GM10248 (cell line): Measurements from ENCODE around the gene AFAP1.

Source experiments
- CTCF ChIA-PET: fragments of 300-600 bp; sonication (Branson Sonifier 250); formaldehyde crosslinking; extraction: SDS; loops from one replicate; lab custom pipeline; 2021; ENCODE audit warnings: antibody characterized with exemption; lab: Yijun Ruan, JAX
- POLR2A ChIA-PET: fragments of 350-650 bp; sonication (Branson Sonifier 250); formaldehyde crosslinking; extraction: SDS; loops from one replicate; lab custom pipeline; 2020; ENCODE audit warnings: antibody characterized with exemption; lab: Yijun Ruan, JAX
- DNase-seq: peaks from one replicate; pipeline ENCODE4 v3.0.0; 2012; ENCODE audit errors: extremely low spot score
- CTCF ChIP-seq: IDR thresholded peaks from 2 replicates; pipeline ENCODE4 v1.5.1; 2012; ENCODE audit warnings: mild to moderate bottlenecking, low read depth; ENCODE audit errors: extremely low read depth, missing control alignments, control extremely low read depth

Gene AFAP1

DNA sequence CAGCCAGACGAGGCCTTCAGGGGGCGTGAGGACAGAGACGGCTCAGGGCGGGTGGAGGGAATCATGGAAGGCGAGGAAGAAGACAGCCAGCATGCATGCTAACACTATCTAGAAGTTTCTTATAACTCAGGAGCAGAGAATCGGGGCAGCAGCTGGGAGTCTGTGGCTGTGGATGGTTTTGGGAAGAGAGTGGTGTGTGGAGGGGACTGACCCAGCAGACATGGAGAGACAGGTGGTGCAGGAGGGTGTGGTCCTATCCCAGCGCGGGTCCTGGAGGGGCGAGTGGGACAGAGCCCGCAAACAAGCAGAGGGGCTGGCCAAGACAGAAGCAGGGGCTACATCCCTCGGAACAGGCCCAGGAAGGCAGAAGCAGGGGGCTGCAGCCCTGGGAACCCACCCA, 192.1 kb downstream of the AFAP1 start:
- CTCF ChIA-PET, result no interaction called here
- POLR2A ChIA-PET, result no interaction called here
- TF ChIP-seq CTCF, result no peak
- no peak for DNase-seq

DNA sequence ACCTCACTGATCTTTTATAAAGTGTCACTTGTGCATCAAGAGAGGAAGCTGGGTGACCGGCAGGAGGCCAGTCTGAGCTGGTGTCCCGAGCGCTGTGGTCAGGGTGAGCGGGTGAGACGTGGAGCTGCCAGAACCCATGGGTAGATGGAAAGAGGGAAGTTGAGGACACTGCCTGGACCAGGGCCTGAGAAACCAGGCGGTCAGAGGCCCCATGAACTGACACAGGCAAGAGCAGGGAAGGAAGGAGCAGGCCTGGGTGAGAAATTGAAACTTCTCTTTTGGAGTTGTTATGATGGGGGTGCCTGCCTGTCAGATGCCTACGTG, 192.6 kb downstream of the AFAP1 start:
- no peak for TF ChIP-seq CTCF
- no peak for DNase-seq
- POLR2A ChIA-PET, result no interaction called here
- CTCF ChIA-PET, result no interaction called here

GRCh38 chr4:7746351-7747061, 193.2 kb downstream of the AFAP1 start:
- CTCF ChIA-PET, result no interaction called here

DNA sequence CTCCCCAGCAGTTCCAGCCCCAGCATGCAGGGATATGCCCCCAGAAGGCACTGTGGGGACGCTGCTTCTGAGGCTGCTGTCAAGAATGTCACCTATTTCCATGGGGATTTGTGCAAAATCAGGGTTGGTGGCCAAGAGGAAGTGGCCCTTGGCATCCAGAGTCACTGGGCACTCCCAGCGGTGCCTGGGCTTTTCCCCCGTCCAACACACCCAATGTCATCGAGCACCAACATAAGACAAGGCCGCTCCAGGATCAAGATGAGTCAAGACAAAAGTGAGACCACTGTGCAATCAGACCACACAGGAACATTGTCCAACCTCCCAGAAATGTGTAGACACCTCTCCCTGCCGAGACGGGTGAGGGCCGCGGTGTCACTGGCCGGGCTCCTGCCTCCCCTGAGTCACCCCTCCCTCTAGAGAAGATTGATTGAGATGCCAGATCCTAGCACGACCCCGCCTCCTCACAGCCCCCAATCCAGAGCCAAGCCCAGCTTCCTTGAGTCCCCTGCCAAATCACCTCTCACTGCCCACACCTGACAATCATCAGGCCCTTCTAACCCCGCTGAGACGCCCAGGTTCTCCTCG, 194.3 kb downstream of the AFAP1 start:
- POLR2A ChIA-PET, result no interaction called here
- CTCF ChIA-PET, result interaction anchor here (1.8 kb wide), 1 partner anchor 10 kb away, joined by 4 read pairs; no protein-coding TSS in a partner anchor
- no peak for TF ChIP-seq CTCF

More at GRCh38 chr4:7746351-7747061, 193.2 kb downstream of the AFAP1 start:
- DNase-seq, result no peak
- TF ChIP-seq CTCF, result no peak
- POLR2A ChIA-PET, result no interaction called here

GRCh38 chr4:7744142-7744804, 195.4 kb downstream of the AFAP1 start:
- POLR2A ChIA-PET, result no interaction called here
- DNase-seq, result no peak
- no peak for TF ChIP-seq CTCF
- CTCF ChIA-PET, result interaction anchor here (0.8 to 1.8 kb wide), 3 partner anchors 8 to 60 kb away, joined by 4 read pairs; no protein-coding TSS in a partner anchor

More for the DNA sequence above, 194.3 kb downstream of the AFAP1 start:
- DNase-seq, result no peak

DNA sequence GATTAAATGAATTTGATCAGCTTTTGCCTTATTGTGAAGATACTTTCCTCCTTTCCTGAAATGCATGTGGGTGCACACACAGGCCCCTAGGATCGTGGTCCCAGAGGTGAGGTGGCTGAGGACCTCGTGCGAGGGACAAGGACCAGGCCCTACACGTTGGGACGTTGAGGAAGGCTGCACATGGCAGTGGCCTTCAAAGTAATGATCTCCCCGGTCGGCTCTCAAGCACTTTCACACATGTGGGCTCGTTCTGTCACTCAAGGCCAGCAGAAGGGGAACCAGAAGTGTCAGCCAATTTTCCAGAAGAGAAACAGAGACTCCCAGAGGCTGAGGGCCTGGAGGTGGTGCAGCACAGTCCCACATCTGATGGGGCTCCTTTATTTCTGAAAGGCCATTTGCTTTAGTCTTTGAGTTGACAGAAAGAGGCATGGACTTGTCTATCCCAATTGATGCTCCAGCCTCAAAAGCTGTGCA, 196.8 kb downstream of the AFAP1 start:
- no peak for TF ChIP-seq CTCF
- no peak for DNase-seq
- ChIA-PET POLR2A (no interaction called here), CTCF (interaction anchor here (1.3 to 1.4 kb wide), 2 partner anchors 19 to 62 kb away, joined by 3 to 4 read pairs; no protein-coding TSS in a partner anchor)
